ENCODE results near the gene NAGK.
"Not testable (repeated sequence)": the region's sequence is repeated elsewhere in the genome, so short reads cannot be mapped to it uniquely, and the experiment has no call there.

Gene NAGK

GRCh38 chr2:71019989-71020388 is 48.5 kb upstream of the NAGK start:
- H3K4me1 ChIP-seq (ENCODE audit: control insufficient read depth, insufficient read depth, low read length); H3K4me3 ChIP-seq (ENCODE audit: low read depth, low read length); H3K9me3 ChIP-seq (ENCODE audit: control insufficient read depth, insufficient read depth, low read depth, low read length); H3K36me3 ChIP-seq (ENCODE audit: control insufficient read depth in 2 of 2, insufficient read depth in 1 of 2, low read length in 2 of 2); H3K27ac ChIP-seq (ENCODE audit: extremely low read depth, low read depth, low read length); POLR2A ChIA-PET: not testable (repeated sequence)
- CTCF ChIA-PET, result interaction anchor here (1.1 kb wide), 1 partner anchor 19 kb away, joined by 5 read pairs; no protein-coding TSS in a partner anchor

- H3K27ac ChIP-seq (ENCODE audit: extremely low read depth, low read depth, low read length); H3K4me1 ChIP-seq (ENCODE audit: control insufficient read depth, insufficient read depth, low read length); H3K4me3 ChIP-seq (ENCODE audit: low read depth, low read length); POLR2A ChIA-PET; H3K36me3 ChIP-seq (ENCODE audit: control insufficient read depth in 2 of 2, insufficient read depth in 1 of 2, low read length in 2 of 2); H3K9me3 ChIP-seq (ENCODE audit: control insufficient read depth, insufficient read depth, low read depth, low read length): not testable (repeated sequence)
- CTCF ChIA-PET, result interaction anchor here (1.3 kb wide), 1 partner anchor 19 kb away, joined by 5 read pairs; no protein-coding TSS in a partner anchor
These were observed 47.1 kb upstream of the NAGK start for GRCh38 chr2:71021394-71021793.

GRCh38 chr2:71023553-71024243 is 44.8 kb upstream of the NAGK start:
- POLR2A ChIA-PET; H3K36me3 ChIP-seq (ENCODE audit: control insufficient read depth in 2 of 2, insufficient read depth in 1 of 2, low read length in 2 of 2); H3K27ac ChIP-seq (ENCODE audit: extremely low read depth, low read depth, low read length); H3K9me3 ChIP-seq (ENCODE audit: control insufficient read depth, insufficient read depth, low read depth, low read length); H3K4me1 ChIP-seq (ENCODE audit: control insufficient read depth, insufficient read depth, low read length); H3K4me3 ChIP-seq (ENCODE audit: low read depth, low read length): not testable (repeated sequence)
- TF ChIP-seq ZNF654 (tag by site-specific recombination; IDR thresholded peaks at IDR 0.05; ENCODE audit: low read depth), result peak; percentile 33
- CTCF ChIA-PET, result interaction anchor here (0.8 kb wide), 1 partner anchor 168 kb away, joined by 3 read pairs; no protein-coding TSS in a partner anchor

GRCh38 chr2:71036296-71036695 is 32.2 kb upstream of the NAGK start:
- H3K36me3 ChIP-seq (ENCODE audit: control insufficient read depth in 2 of 2, insufficient read depth in 1 of 2, low read length in 2 of 2); H3K4me3 ChIP-seq (ENCODE audit: low read depth, low read length); POLR2A ChIA-PET; H3K9me3 ChIP-seq (ENCODE audit: control insufficient read depth, insufficient read depth, low read depth, low read length); CTCF ChIA-PET; H3K27ac ChIP-seq (ENCODE audit: extremely low read depth, low read depth, low read length); H3K4me1 ChIP-seq (ENCODE audit: control insufficient read depth, insufficient read depth, low read length): not testable (repeated sequence)

GRCh38 chr2:71042287-71042686 is 26.2 kb upstream of the NAGK start:
- no peaks in the 10 kb centered on the region for H3K4me1 ChIP-seq (ENCODE audit: control insufficient read depth, insufficient read depth, low read length)
- ChIA-PET POLR2A (no interaction called here), CTCF (no interaction called here)
- H3K27ac ChIP-seq (ENCODE audit: extremely low read depth, low read depth, low read length), result no peak overlapping the region
- H3K4me3 ChIP-seq (ENCODE audit: low read depth, low read length), result no peak overlapping the region
- no peaks in the 10 kb centered on the region for H3K9me3 ChIP-seq (ENCODE audit: control insufficient read depth, insufficient read depth, low read depth, low read length)
- H3K36me3 ChIP-seq (ENCODE audit: control insufficient read depth in 2 of 2, insufficient read depth in 1 of 2, low read length in 2 of 2), result no peaks in the 10 kb centered on the region
- TF ChIP-seq CTCF (tag by site-specific recombination; IDR thresholded peaks at IDR 0.05) (no peak), ZNF510 (tag by site-specific recombination; IDR thresholded peaks at IDR 0.05; ENCODE audit: insufficient replicate concordance) (no peak), ZNF600 (tag by site-specific recombination; IDR thresholded peaks at IDR 0.05) (no peak), SCRT1 (tag by site-specific recombination; IDR thresholded peaks at IDR 0.05; ENCODE audit: borderline replicate concordance) (no peak)

GRCh38 chr2:71043531-71044407 is 24.7 kb upstream of the NAGK start:
- no peaks in the 10 kb centered on the region for H3K36me3 ChIP-seq (ENCODE audit: control insufficient read depth in 2 of 2, insufficient read depth in 1 of 2, low read length in 2 of 2)
- no peak overlapping the region for H3K4me3 ChIP-seq (ENCODE audit: low read depth, low read length)
- H3K4me1 ChIP-seq (ENCODE audit: control insufficient read depth, insufficient read depth, low read length), result no peaks in the 10 kb centered on the region
- CTCF ChIA-PET, result no interaction called here
- H3K27ac ChIP-seq (ENCODE audit: extremely low read depth, low read depth, low read length), result no peak overlapping the region
- POLR2A ChIA-PET, result no interaction called here
- H3K9me3 ChIP-seq (ENCODE audit: control insufficient read depth, insufficient read depth, low read depth, low read length), result no peaks in the 10 kb centered on the region
- TF ChIP-seq ZNF184 (tag by site-specific recombination; IDR thresholded peaks at IDR 0.05) (no peak), ZNF48 (tag by site-specific recombination; IDR thresholded peaks at IDR 0.05) (no peak), ZNF518A (tag by site-specific recombination; conservative IDR thresholded peaks at IDR 0.05; ENCODE audit: low read depth) (no peak)
